ENCODE measurements around the gene POLD4.
"Not testable (repeated sequence)": the region's sequence is repeated elsewhere in the genome, so short reads cannot be mapped to it uniquely, and the experiment has no call there.

POLD4 gene

DNA sequence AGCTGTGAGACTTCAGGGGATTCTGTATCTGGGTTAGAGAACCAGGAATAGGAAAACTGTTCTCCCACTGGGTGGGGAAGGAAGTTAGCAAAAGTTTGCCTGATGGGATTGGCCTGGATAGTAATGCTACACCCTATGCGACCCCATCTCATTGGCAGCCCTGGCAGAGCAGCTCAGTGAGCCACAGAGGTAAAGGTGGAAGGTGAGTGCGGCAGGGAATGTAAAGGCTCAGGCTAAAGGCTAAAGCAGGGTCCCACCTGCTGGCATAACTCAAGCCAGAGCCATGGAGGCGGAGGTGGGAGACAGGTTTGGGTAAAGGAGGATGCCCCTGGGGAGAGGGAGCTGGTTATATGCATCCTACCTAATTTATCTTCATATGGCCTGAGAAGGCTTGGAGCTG lies 31.3 kb downstream of the POLD4 start:
- in situ Hi-C loops (cut with HindIII; ENCODE audit: low sequenced_read_pairs): no loop called here
- TF ChIP-seq, protein P1, sequence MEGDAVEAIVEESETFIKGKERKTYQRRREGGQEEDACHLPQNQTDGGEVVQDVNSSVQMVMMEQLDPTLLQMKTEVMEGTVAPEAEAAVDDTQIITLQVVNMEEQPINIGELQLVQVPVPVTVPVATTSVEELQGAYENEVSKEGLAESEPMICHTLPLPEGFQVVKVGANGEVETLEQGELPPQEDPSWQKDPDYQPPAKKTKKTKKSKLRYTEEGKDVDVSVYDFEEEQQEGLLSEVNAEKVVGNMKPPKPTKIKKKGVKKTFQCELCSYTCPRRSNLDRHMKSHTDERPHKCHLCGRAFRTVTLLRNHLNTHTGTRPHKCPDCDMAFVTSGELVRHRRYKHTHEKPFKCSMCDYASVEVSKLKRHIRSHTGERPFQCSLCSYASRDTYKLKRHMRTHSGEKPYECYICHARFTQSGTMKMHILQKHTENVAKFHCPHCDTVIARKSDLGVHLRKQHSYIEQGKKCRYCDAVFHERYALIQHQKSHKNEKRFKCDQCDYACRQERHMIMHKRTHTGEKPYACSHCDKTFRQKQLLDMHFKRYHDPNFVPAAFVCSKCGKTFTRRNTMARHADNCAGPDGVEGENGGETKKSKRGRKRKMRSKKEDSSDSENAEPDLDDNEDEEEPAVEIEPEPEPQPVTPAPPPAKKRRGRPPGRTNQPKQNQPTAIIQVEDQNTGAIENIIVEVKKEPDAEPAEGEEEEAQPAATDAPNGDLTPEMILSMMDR (IDR thresholded peaks at IDR 0.05; ENCODE audit: low read depth, low read length): no peak
- H3K4me3 ChIP-seq (ENCODE audit: low read depth, low read length): no peak overlapping the region
- no peak for DNase-seq (ENCODE audit: low read depth, low spot score)

DNA sequence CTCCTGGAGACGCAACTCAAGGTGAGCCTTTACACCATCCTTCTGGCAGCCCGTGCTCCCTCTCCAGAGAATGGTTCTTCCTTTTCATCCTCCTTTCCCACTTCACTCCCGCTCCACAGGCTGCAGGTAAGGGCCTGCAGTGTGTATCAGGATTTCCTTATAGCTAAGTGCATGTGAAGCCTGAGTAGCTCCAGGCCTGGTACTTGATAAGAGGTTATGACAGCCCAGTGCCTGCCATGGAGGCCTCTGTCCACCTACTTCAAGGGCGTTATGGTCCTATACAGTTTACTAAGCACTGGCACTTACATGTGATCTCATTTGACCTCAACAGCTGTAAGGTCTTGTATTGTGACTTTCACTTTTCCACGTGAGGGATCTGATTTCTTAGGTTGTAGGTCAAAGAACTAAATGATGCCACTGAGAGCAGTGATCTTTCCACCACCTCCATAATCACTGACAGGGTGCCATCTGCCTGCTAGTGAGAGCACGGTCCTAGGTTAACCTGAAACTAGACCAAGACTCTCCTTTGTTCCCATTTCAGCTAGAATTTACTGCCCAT lies 32.0 kb downstream of the POLD4 start:
- in situ Hi-C loops (cut with HindIII; ENCODE audit: low sequenced_read_pairs): no loop called here
- TF ChIP-seq, protein P1 (IDR thresholded peaks at IDR 0.05; ENCODE audit: low read depth, low read length): no peak
- DNase-seq (ENCODE audit: low read depth, low spot score): no peak
- H3K4me3 ChIP-seq (ENCODE audit: low read depth, low read length): no peak overlapping the region

DNA sequence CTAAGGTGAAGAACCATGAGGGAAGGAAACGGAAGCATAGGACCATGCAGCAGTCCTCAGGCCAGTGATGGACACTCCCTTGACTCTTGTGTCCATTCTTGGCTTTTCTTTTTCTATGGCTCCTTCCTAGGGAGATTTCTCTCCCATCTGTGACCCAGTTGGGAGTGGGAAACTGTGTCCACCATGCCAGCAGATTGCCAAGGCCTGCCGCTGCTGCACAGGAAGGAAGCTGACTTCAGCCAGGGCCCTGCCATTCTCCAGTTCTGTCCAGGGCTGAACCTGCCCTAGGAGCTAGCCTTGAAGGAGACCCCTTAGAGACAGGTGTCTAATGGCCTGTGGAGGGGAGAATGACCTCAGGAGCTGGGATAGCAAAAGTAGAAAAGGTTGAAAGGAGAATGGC lies 32.7 kb downstream of the POLD4 start:
- TF ChIP-seq, protein P1 (IDR thresholded peaks at IDR 0.05; ENCODE audit: low read depth, low read length): no peak
- DNase-seq (ENCODE audit: low read depth, low spot score): no peak
- H3K4me3 ChIP-seq (ENCODE audit: low read depth, low read length): no peak overlapping the region
- in situ Hi-C loops (cut with HindIII; ENCODE audit: low sequenced_read_pairs): no loop called here

DNA sequence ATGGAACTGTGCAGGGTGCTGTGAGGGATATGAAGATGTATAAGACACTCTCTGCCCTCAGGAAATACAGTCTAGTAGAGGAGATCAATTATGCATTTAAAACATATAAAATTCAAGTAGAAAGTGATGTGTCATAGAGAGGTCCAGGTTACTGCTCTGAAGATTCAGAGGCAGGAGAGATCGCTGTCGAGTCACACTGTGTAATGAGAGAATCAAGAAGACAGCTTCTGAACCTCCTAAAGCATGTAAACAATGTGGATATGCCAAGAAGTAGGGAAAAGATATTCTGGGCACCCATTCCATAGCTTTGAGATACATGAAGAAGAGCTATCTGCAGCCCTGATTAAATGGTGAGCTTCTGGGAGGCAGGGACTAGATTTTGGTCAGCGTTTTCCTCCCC lies 33.3 kb downstream of the POLD4 start:
- in situ Hi-C loops (cut with HindIII; ENCODE audit: low sequenced_read_pairs): no loop called here
- no peak overlapping the region for H3K4me3 ChIP-seq (ENCODE audit: low read depth, low read length)
- TF ChIP-seq, protein P1 (IDR thresholded peaks at IDR 0.05; ENCODE audit: low read depth, low read length): no peak
- DNase-seq (ENCODE audit: low read depth, low spot score): no peak

DNA sequence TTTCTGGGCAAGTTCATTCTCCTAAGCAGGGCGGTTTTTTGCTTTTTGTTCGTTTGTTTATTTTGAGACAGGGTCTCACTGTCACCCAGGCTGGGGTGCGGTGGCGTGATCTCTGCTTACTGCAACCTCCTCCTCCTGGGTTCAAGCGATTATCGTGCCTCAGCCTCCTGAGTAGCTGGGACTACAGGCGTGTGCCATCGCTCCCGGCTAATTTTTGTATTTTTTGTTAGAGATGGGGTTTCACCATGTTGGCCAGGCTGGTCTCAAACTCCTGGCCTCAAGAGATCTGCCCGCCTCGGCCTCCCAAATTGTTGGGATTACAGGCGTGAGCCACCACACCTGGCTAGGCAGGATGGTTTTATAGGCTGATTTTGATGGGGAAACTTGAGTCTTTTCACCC lies 34.5 kb downstream of the POLD4 start:
- in situ Hi-C loops (cut with HindIII; ENCODE audit: low sequenced_read_pairs); DNase-seq (ENCODE audit: low read depth, low spot score); H3K4me3 ChIP-seq (ENCODE audit: low read depth, low read length): not testable (repeated sequence)

DNA sequence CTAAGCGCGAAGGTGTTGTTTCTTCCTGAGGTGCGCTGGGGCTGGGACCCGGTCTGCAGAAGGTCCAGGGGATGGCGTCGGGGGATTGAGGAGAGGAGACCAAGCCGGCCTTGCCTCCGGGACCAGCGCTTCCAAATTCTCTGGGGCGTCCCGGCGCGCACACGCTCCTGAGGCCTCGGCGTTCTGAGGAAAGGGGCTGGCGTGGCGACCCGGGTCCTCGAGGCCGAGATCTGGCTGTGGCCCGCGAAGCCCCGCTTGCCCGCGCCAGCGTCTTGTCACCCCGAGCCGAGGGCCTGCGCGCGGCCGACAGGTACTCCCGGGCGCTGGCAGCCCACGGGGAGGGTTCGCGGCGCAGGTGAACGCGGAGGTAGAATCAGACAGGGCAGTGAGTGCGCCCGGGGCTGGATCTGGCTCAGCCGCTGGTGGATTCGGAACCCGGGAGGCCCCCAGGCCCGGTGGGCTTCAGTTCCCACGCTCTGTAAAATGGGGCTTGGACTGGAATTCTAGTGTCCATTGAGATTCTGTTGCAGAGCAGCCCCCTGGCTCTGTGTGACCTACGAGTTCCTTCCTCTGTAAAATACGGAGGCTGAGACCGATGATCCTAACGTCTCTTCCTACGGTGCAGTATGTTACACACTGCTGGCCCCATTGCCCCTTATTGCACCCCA lies 35.3 kb downstream of the POLD4 start:
- peak overlapping the region; percentile 86 for H3K4me3 ChIP-seq (ENCODE audit: low read depth, low read length)
- no peak for DNase-seq (ENCODE audit: low read depth, low spot score)
- in situ Hi-C loops (cut with HindIII; ENCODE audit: low sequenced_read_pairs): no loop called here
- TF ChIP-seq, protein P1 (IDR thresholded peaks at IDR 0.05; ENCODE audit: low read depth, low read length): no peak

DNA sequence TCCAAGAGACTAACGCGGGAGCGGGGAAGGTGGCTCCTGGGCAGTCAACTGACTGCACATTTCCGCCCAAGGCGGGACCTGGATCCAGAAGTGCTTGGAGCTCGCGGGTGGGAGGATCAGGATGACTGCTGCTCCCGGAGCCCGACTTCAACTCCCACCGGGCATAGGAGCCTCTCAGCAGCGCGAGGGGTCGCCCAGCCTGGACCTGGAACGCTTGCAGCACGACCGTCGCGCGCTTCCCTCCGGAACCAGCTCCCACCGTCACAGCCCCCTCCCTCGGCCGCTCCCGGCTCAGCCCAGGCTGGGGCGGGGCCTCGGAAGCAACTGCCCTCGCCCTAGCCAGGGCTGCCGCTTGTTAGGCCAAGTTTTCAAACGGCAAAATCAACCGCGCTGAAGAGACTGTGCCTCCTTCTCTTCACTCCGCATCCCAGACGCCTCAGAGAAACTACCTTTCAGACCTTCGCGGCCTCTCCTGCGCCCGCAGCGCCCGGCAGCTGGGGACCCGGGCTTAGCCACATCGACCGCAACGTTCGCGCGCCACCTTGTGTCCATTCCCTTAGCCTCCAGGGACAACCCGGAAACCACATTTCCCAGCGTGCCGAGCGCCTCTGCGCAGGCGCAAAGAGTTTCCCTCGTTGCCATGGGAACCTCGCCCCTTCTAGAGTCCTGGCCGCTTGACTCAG lies 36.0 kb downstream of the POLD4 start:
- TF ChIP-seq, protein P1 (IDR thresholded peaks at IDR 0.05; ENCODE audit: low read depth, low read length): peak; percentile 85
- peak; percentile 94 for DNase-seq (ENCODE audit: low read depth, low spot score)
- in situ Hi-C loops (cut with HindIII; ENCODE audit: low sequenced_read_pairs): no loop called here
- peak overlapping the region; percentile 86 for H3K4me3 ChIP-seq (ENCODE audit: low read depth, low read length)

Measured in astrocyte of the spinal cord (primary cell).